H1 (cell line): ENCODE data around the gene SLC22A23. TPM values are rescaled to one million over a fixed set of nuclear protein-coding genes. Genes with fewer than 3 reads are reported as not detected.
A peak's percentile ranks its signal among the peaks of the same experiment; 100 is the strongest.

Experiments
- CTCF ChIA-PET: fragments of 300-600 bp; sonication (Branson Sonifier 250); formaldehyde crosslinking; loops from one replicate; lab custom pipeline; 2021; ENCODE audit not compliant: partially characterized antibody; lab: Charles Lee
- POLR2A ChIA-PET: fragments of 300-600 bp; sonication (Branson Sonifier 250); formaldehyde crosslinking; loops from one replicate; lab custom pipeline; 2021; ENCODE audit warnings: inconsistent platforms; ENCODE audit not compliant: partially characterized antibody; lab: Charles Lee
- DNase-seq, 2 experiments: peaks; one replicate each; pipeline versions ENCODE4 v3.0.0 to v3.0.0-alpha.2; 2010 to 2022; ENCODE audit warnings: low spot score in 2 of 2, low read depth in 1 of 2, mixed read lengths in 1 of 2
- FAIRE-seq: peaks from 2 replicates; lab custom pipeline; 2011; peaks lifted over from hg19 to GRCh38; lab: Jason Lieb, UNC
- H2AFZ ChIP-seq: 2 replicates; pipeline ENCODE4 v1.8.1; 2012; ENCODE audit warnings: low read length, inconsistent platforms
- H2AK5ac ChIP-seq: 2 replicates; pipeline ENCODE4 v1.6.1; 2013; ENCODE audit warnings: low read depth, low read length
- H2BK120ac ChIP-seq: replicated peaks from 2 replicates; pipeline ENCODE3; 2013; ENCODE audit warnings: low read depth, low read length, inconsistent platforms
- H2BK12ac ChIP-seq: 2 replicates; pipeline ENCODE4 v1.6.1; 2013; ENCODE audit warnings: low read depth, low read length
- H2BK15ac ChIP-seq: 2 replicates; pipeline ENCODE4 v1.6.1; 2013; ENCODE audit warnings: low read length
- H2BK20ac ChIP-seq: 2 replicates; pipeline ENCODE4 v1.6.1; 2013; ENCODE audit warnings: low read length
- H2BK5ac ChIP-seq: 2 replicates; pipeline ENCODE4 v1.6.1; 2013; ENCODE audit warnings: low read depth, low read length
- H3K14ac ChIP-seq: 2 replicates; pipeline ENCODE4 v1.6.1; 2013; ENCODE audit warnings: inconsistent platforms; ENCODE audit not compliant: insufficient read length
- H3K18ac ChIP-seq: 2 replicates; pipeline ENCODE4 v1.6.1; 2013; ENCODE audit warnings: low read length; ENCODE audit errors: extremely low read depth
- H3K23ac ChIP-seq: 2 replicates; pipeline ENCODE4 v1.6.1; 2013; ENCODE audit warnings: inconsistent platforms; ENCODE audit not compliant: insufficient read length
- H3K23me2 ChIP-seq: 2 replicates; pipeline ENCODE4 v1.6.1; 2013; ENCODE audit warnings: low read depth, low read length
- H3K27ac ChIP-seq: 2 replicates; pipeline ENCODE4 v1.6.1; 2011; ENCODE audit warnings: low read depth, low read length, inconsistent platforms
- H3K27me3 ChIP-seq, 4 experiments: replicated peaks in 1 of 4; 1 replicate in 1 of 4; 2 replicates in 3 of 4; pipeline versions ENCODE4 v1.6.1 to v1.8.1; 2011 to 2013; ENCODE audit warnings: low read length in 3 of 4, mild to moderate bottlenecking in 3 of 4, inconsistent platforms in 2 of 4, mixed read lengths in 2 of 4, moderate library complexity in 1 of 4; ENCODE audit not compliant: control insufficient read depth in 3 of 4, insufficient read depth in 3 of 4; ENCODE audit errors: extremely low read depth in 1 of 4
- H3K36me3 ChIP-seq, 4 experiments: 2 replicates each; pipeline versions ENCODE4 v1.6.1 to v1.8.1; 2011 to 2013; ENCODE audit warnings: mild to moderate bottlenecking in 4 of 4, low read length in 3 of 4, moderate library complexity in 2 of 4, control low read depth in 1 of 4, inconsistent platforms in 1 of 4; ENCODE audit not compliant: insufficient read depth in 4 of 4, control insufficient read depth in 2 of 4
- H3K4ac ChIP-seq: replicated peaks from 2 replicates; pipeline ENCODE3; 2013; ENCODE audit warnings: low read length, low read depth, mixed read lengths, inconsistent platforms; ENCODE audit not compliant: insufficient read length
- H3K4me1 ChIP-seq, 4 experiments: replicated peaks in 1 of 4; 1 replicate in 1 of 4; 2 replicates in 3 of 4; pipeline versions ENCODE4 v1.6.1 to v1.8.1; 2011 to 2013; ENCODE audit warnings: low read length in 3 of 4, inconsistent platforms in 2 of 4, mixed read lengths in 1 of 4; ENCODE audit not compliant: insufficient read depth in 4 of 4, control insufficient read depth in 3 of 4
- H3K4me2 ChIP-seq, 2 experiments: 2 replicates each; pipeline versions ENCODE4 v1.6.1 to v1.8.1; 2011 to 2013; ENCODE audit warnings: low read depth in 2 of 2, low read length in 2 of 2, control low read depth in 1 of 2, inconsistent platforms in 1 of 2, mild to moderate bottlenecking in 1 of 2; ENCODE audit not compliant: insufficient read depth in 1 of 2
- H3K4me3 ChIP-seq, 4 experiments: fragments of 200-600, 300-600 bp in 1 of 4; sonication (generic), shearing (Covaris generic), sonication (Bioruptor Twin) in 1 of 4; 2 replicates each; pipeline versions ENCODE4 v1.5.1 to v1.8.1; 2011 to 2016; ENCODE audit warnings: low read length in 4 of 4, low read depth in 3 of 4, control low read depth in 2 of 4, inconsistent platforms in 2 of 4, mild to moderate bottlenecking in 2 of 4, mixed read lengths in 1 of 4, moderate library complexity in 1 of 4; ENCODE audit not compliant: insufficient read depth in 2 of 4; ENCODE audit errors: extremely low read depth in 1 of 4
- H3K56ac ChIP-seq: replicated peaks from 2 replicates; pipeline ENCODE3; 2013; ENCODE audit warnings: low read depth, mild to moderate bottlenecking, mixed read lengths, low read length, inconsistent platforms; ENCODE audit not compliant: insufficient read length
- H3K79me1 ChIP-seq: 2 replicates; pipeline ENCODE4 v1.6.1; 2013; ENCODE audit warnings: low read depth, low read length, control low read depth
- H3K79me2 ChIP-seq, 2 experiments: 2 replicates each; pipeline versions ENCODE4 v1.6.1 to v1.8.1; 2012 to 2013; ENCODE audit warnings: low read length in 2 of 2, mild to moderate bottlenecking in 2 of 2, inconsistent platforms in 1 of 2; ENCODE audit not compliant: insufficient read depth in 2 of 2, control insufficient read depth in 1 of 2
- H3K9ac ChIP-seq, 4 experiments: replicated peaks in 1 of 4; 1 replicate in 1 of 4; 2 replicates in 3 of 4; pipeline versions ENCODE4 v1.6.1 to v1.8.1; 2011 to 2013; ENCODE audit warnings: low read depth in 3 of 4, low read length in 3 of 4, control low read depth in 2 of 4, mild to moderate bottlenecking in 2 of 4, moderate library complexity in 2 of 4, inconsistent platforms in 1 of 4; ENCODE audit errors: extremely low read depth in 1 of 4
- H3K9me3 ChIP-seq, 2 experiments: 2 replicates each; pipeline versions ENCODE4 v1.6.1 to v1.8.1; 2012 to 2013; ENCODE audit warnings: mild to moderate bottlenecking in 2 of 2, moderate library complexity in 2 of 2, control low read depth in 1 of 2, inconsistent platforms in 1 of 2, low read depth in 1 of 2, low read length in 1 of 2, mixed read lengths in 1 of 2; ENCODE audit not compliant: insufficient read depth in 2 of 2
- H4K20me1 ChIP-seq, 2 experiments: replicated peaks in 1 of 2; 2 replicates each; pipeline versions ENCODE3 to v1.8.1; 2011 to 2013; ENCODE audit warnings: inconsistent platforms in 2 of 2, low read length in 2 of 2, mild to moderate bottlenecking in 1 of 2; ENCODE audit not compliant: insufficient read depth in 2 of 2, control insufficient read depth in 1 of 2
- H4K5ac ChIP-seq: 2 replicates; pipeline ENCODE4 v1.6.1; 2013; ENCODE audit warnings: low read length, low read depth, mixed read lengths, inconsistent platforms; ENCODE audit not compliant: insufficient read length
- H4K8ac ChIP-seq: 2 replicates; pipeline ENCODE4 v1.8.0; 2013; ENCODE audit warnings: mild to moderate bottlenecking, moderate library complexity, low read length, inconsistent platforms; ENCODE audit not compliant: insufficient read depth; ENCODE audit errors: extremely low read depth
- H4K91ac ChIP-seq: replicated peaks from 2 replicates; pipeline ENCODE3; 2013; ENCODE audit warnings: low read length, mixed read lengths, inconsistent platforms; ENCODE audit not compliant: insufficient read length
- CEBPB ChIP-seq: IDR thresholded peaks from 2 replicates; pipeline ENCODE4 v1.6.1; 2012; ENCODE audit warnings: low read depth, low read length
- CHD1 ChIP-seq: IDR thresholded peaks from 2 replicates; pipeline ENCODE4 v1.6.1; 2012; ENCODE audit warnings: low read depth, low read length, improper control_type of control experiment
- GTF2F1 ChIP-seq: IDR thresholded peaks from 2 replicates; pipeline ENCODE4 v1.6.1; 2012; ENCODE audit warnings: low read depth, low read length, improper control_type of control experiment, borderline replicate concordance
- KDM1A ChIP-seq: fragments of 200-600, 300-600 bp; sonication (generic); IDR thresholded peaks from 2 replicates; pipeline ENCODE4 v1.7.1; 2016; ENCODE audit warnings: mild to moderate bottlenecking, low read length, borderline replicate concordance
- MAFK ChIP-seq: IDR thresholded peaks from 2 replicates; pipeline ENCODE4 v1.6.1; 2012; ENCODE audit warnings: low read depth, mild to moderate bottlenecking, improper control_type of control experiment, low read length
- POLR2A ChIP-seq, 2 experiments: IDR thresholded peaks; 1 replicate in 1 of 2; 2 replicates in 1 of 2; pipeline ENCODE4 v1.6.1; 2011; ENCODE audit warnings: low read depth in 2 of 2, low read length in 2 of 2, mild to moderate bottlenecking in 2 of 2; ENCODE audit errors: control extremely low read depth in 1 of 2
- RAD21 ChIP-seq, 2 experiments: IDR thresholded peaks in 1 of 2; conservative IDR thresholded peaks in 1 of 2; 2 replicates each; pipeline ENCODE4 v1.6.1; 2011; ENCODE audit warnings: low read depth in 2 of 2, low read length in 2 of 2, improper control_type of control experiment in 1 of 2, inconsistent platforms in 1 of 2, mild to moderate bottlenecking in 1 of 2, moderate library complexity in 1 of 2
- RXRA ChIP-seq: IDR thresholded peaks from 2 replicates; pipeline ENCODE4 v1.6.1; 2011; ENCODE audit warnings: low read depth, mild to moderate bottlenecking, low read length, moderate library complexity; ENCODE audit not compliant: insufficient read depth
- SP4 ChIP-seq: IDR thresholded peaks from 2 replicates; pipeline ENCODE4 v1.6.1; 2012; ENCODE audit warnings: low read length, inconsistent platforms
- WGBS, 2 experiments: shearing (Covaris generic) in 1 of 2; methylation state at CpG; one replicate each; pipeline versions ENCODE4 v1.1.6 to v1.1.7; 2013 to 2015; ENCODE audit warnings: low lambda C conversion rate in 2 of 2, mixed read lengths in 2 of 2, inconsistent platforms in 1 of 2, low coverage in 1 of 2, missing lambda C conversion rate in 1 of 2; ENCODE audit not compliant: insufficient replicate concordance in 2 of 2, insufficient coverage in 1 of 2, insufficient read length in 1 of 2; ENCODE audit errors: extremely low coverage in 1 of 2, missing lambda C conversion rate in 1 of 2; 5-methylcytosine and 5-hydroxymethylcytosine counted together
- polyA plus RNA-seq, 7 experiments: library from polyadenylated mRNA; depleted of rRNA in 3 of 7; stranded (reverse) in 5 of 7; unstranded in 2 of 7; fragments of >200 nt in 5 of 7; fragments of 200-250 nt in 2 of 7; gene quantifications; 1 replicate in 5 of 7; 2 replicates in 1 of 7; 4 replicates in 1 of 7; pipeline versions ENCODE4 v1.2.1 to v1.2.3, GENCODE V29; 2011 to 2013; ENCODE audit warnings: missing spikeins in 2 of 7, mixed read lengths in 2 of 7
- total RNA-seq: library from RNA; stranded (reverse); fragmentation: NEBNext Ultra II Directional; extraction: Animal tissue kit (Norgen Biotek cat#: 25700); gene quantifications from 2 replicates; pipeline ENCODE4 v1.2.1, GENCODE V29; 2021
- TF ChIP-seq, protein P1 (sequence below): IDR thresholded peaks from 2 replicates; pipeline ENCODE4 v1.6.1; 2012; ENCODE audit warnings: low read length, inconsistent platforms

The SLC22A23 gene
- total and polyA plus RNA-seq, 2 of the 8 experiments (the other 6 are each of a cell fraction or from before 2014, with no cell fraction given) = 9.9 to 38.4 TPM

GRCh38 chr6:3258201-3258600 is 198.6 kb downstream of the SLC22A23 start:
- TF ChIP-seq SP4 = no peak
- no peak for TF ChIP-seq RXRA
- no peak for TF ChIP-seq KDM1A
- TF ChIP-seq POLR2A (IDR thresholded peaks at IDR 0.05; ENCODE audit: control extremely low read depth in 1 of 2, low read depth in 2 of 2, low read length in 2 of 2) = no peak
- no peak for TF ChIP-seq MAFK
- no peak for TF ChIP-seq GTF2F1
- no peak for TF ChIP-seq RAD21 (IDR thresholded peaks at IDR 0.05 in 1 of 2, conservative IDR thresholded peaks at IDR 0.05 in 1 of 2; ENCODE audit: low read depth in 2 of 2, low read length in 2 of 2)
- TF ChIP-seq CHD1 = no peak
- no peak for TF ChIP-seq CEBPB
- TF ChIP-seq, protein P1, sequence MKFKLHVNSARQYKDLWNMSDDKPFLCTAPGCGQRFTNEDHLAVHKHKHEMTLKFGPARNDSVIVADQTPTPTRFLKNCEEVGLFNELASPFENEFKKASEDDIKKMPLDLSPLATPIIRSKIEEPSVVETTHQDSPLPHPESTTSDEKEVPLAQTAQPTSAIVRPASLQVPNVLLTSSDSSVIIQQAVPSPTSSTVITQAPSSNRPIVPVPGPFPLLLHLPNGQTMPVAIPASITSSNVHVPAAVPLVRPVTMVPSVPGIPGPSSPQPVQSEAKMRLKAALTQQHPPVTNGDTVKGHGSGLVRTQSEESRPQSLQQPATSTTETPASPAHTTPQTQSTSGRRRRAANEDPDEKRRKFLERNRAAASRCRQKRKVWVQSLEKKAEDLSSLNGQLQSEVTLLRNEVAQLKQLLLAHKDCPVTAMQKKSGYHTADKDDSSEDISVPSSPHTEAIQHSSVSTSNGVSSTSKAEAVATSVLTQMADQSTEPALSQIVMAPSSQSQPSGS = no peak
- TF ChIP-seq, all 59 proteins: peak for 0
- no peak overlapping the region for H3K14ac ChIP-seq
- 72% methylated on average over 12 of the region's 12 CpGs; no CpG with 5 or more reads in 1 of the 2 experiments for WGBS, 2 experiments
- no peak overlapping the region for H2BK120ac ChIP-seq
- H3K18ac ChIP-seq = no peak overlapping the region
- no peak for DNase-seq
- peaks cover 8 to 40% of the 10 kb centered on the region in 2 experiments; a peak in 3 of 4 replicates for H3K79me2 ChIP-seq
- no peak overlapping the region for H3K27ac ChIP-seq
- H3K9me3 ChIP-seq = peaks cover 0 to 7% of the 10 kb centered on the region in 2 experiments; a peak in 1 of 4 replicates
- no peak overlapping the region for H2AFZ ChIP-seq
- no peak overlapping the region for H2BK5ac ChIP-seq
- no peak overlapping the region for H2AK5ac ChIP-seq
- peaks cover 0 to 4% (median 1%) of the 10 kb centered on the region in 4 experiments; a peak in 3 of 8 replicates for H3K36me3 ChIP-seq
- CTCF ChIA-PET = interaction anchor here (0.6 to 12.9 kb wide), 6 partner anchors 8 to 101 kb away, joined by 3 to 263 read pairs (median 4); partner anchors contain the start of genes TUBB2A and TUBB2B
- peaks cover 7% of the 10 kb centered on the region; the same call in 1 of the 2 replicates for H3K23me2 ChIP-seq
- H2BK12ac ChIP-seq = no peak overlapping the region
- POLR2A ChIA-PET = interaction anchor here (0.6 to 1.8 kb wide), 3 partner anchors 10 to 117 kb away, joined by 3 to 9 read pairs (median 4); no protein-coding TSS in a partner anchor
- H3K79me1 ChIP-seq = peaks cover 14% of the 10 kb centered on the region
- H4K8ac ChIP-seq = no peak overlapping the region
- H4K5ac ChIP-seq = no peak overlapping the region
- H3K4me2 ChIP-seq = peak overlapping the region; percentile 68 to 80
- no peak overlapping the region for H2BK15ac ChIP-seq
- no peak overlapping the region for H3K56ac ChIP-seq
- H2BK20ac ChIP-seq = no peak overlapping the region
- H4K91ac ChIP-seq = no peak overlapping the region
- H3K9ac ChIP-seq = no peak overlapping the region
- H3K4me1 ChIP-seq = peaks cover 3 to 9% (median 7%) of the 10 kb centered on the region in 4 experiments; a peak in 4 of 7 replicates
- no peak overlapping the region for H3K23ac ChIP-seq
- H3K4ac ChIP-seq = peak overlapping the region; percentile 1
- peak overlapping the region; percentile 0 to 84 (median 28); a peak in 6 of 8 replicates for H3K4me3 ChIP-seq
- no peak for FAIRE-seq
- peaks cover 6 to 18% of the 10 kb centered on the region in 2 experiments for H4K20me1 ChIP-seq
- H3K27me3 ChIP-seq = no peaks in the 10 kb centered on the region
